ENCODE results near the gene PPAN.

The PPAN gene

DNA sequence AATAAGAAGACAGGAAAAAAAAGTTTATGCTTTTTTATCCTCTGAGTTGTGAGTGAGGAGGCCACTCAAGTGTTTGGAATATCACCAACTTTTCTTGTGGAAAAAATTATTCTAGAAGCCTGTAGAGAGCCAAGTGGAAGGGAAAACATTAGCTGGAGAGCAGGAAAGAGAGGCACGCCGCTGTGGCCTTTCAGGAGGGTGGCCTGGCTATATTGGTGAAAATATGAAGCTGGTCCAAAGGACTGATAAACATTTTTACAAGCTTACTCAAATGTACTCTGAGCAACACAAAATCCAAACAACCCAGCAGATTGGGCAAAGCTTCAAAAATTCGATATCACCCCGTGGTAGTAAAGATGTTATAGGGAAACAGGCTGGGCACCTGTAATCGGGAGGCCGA lies 15.9 kb downstream of the PPAN start:
- peak overlapping the region; percentile 47 for H3K27ac ChIP-seq
- no peak for TF ChIP-seq ZFX (IDR thresholded peaks at IDR 0.05)
- TF ChIP-seq, protein P1, sequence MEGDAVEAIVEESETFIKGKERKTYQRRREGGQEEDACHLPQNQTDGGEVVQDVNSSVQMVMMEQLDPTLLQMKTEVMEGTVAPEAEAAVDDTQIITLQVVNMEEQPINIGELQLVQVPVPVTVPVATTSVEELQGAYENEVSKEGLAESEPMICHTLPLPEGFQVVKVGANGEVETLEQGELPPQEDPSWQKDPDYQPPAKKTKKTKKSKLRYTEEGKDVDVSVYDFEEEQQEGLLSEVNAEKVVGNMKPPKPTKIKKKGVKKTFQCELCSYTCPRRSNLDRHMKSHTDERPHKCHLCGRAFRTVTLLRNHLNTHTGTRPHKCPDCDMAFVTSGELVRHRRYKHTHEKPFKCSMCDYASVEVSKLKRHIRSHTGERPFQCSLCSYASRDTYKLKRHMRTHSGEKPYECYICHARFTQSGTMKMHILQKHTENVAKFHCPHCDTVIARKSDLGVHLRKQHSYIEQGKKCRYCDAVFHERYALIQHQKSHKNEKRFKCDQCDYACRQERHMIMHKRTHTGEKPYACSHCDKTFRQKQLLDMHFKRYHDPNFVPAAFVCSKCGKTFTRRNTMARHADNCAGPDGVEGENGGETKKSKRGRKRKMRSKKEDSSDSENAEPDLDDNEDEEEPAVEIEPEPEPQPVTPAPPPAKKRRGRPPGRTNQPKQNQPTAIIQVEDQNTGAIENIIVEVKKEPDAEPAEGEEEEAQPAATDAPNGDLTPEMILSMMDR (conservative IDR thresholded peaks at IDR 0.05), result no peak

DNA sequence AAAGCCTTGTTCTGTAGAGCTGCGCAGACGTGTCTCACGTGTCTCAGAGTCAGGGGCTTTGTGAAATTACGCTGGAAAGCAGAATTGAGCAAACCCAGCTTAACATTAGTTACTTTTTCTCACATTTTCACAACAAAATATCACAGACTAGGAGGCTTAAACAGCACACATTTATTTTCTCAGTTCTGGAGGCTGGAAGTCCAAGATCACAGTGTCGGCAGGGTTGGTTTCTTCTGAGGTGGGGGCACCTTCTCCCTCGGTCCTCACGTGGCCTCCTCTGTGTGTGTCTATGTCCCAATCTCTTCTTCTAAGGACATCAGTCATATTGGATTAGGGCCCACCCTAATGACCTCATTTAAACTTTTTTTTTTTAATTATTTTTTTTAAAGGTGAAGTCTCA lies 18.3 kb downstream of the PPAN start:
- TF ChIP-seq, protein P1 (conservative IDR thresholded peaks at IDR 0.05), result no peak
- no peak for TF ChIP-seq ZFX (IDR thresholded peaks at IDR 0.05)
- no peak overlapping the region for H3K27ac ChIP-seq

DNA sequence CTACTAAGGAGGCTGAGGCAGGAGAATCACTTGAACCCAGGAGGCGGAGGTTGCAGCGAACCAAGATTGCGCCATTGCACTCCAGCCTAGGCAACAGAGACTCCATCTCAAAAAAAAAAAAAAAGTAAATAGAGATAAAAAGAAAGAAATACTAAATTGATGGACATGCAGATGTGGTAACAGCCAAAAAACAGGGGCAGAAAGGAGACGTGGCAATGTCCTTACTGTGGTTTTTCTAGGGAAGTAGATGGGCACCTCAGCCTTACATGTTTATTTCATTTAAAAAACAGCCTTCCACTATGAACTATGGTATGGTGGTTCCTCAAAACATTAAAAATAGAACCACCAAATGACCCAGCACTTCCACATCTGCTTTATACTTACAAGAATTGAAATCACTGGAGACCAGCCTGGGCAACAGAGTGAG lies 20.1 kb downstream of the PPAN start:
- TF ChIP-seq, protein P1 (conservative IDR thresholded peaks at IDR 0.05), result no peak
- no peak for TF ChIP-seq ZFX (IDR thresholded peaks at IDR 0.05)
- H3K27ac ChIP-seq, result no peak overlapping the region

DNA sequence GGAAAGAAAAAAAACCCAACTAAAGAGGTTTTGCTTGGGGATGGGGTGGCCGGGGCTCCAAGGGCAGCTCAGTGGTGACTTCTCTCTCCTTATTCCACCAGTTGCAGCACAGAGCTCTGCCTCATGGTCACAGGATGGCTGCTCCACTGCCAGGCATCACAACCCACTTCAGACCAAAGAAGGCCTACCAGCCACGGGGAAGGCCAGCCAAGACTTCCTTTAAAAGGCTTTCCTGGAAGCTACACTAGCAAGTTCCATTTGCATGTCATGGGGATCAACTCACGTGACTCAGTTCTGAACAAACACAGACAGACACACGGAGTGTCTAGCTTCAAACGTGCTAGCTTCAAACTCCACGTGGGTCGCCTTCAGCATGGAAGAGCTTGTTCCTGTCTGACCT lies 26.7 kb downstream of the PPAN start:
- no peak for TF ChIP-seq ZFX (IDR thresholded peaks at IDR 0.05)
- TF ChIP-seq, protein P1 (conservative IDR thresholded peaks at IDR 0.05), result no peak
- no peak overlapping the region for H3K27ac ChIP-seq

DNA sequence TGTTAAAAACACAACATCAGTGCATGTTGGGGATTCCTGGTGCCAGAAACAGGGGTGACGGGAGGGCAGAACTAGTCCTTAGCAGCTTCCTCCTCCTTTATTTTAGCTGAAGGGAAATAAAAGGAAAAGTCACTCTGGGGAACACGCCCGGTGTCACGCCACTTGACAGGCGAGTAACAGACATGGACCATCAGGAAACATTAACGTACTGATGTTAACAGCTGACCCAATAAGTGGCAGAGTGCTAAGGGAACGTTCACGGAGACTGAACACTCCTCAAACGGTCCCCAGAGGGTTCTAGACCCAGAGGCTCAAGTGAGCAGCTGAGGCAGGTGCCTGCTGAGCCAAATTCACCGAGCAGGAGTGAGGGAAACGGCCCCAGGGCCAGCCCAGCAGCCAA lies 27.4 kb downstream of the PPAN start:
- TF ChIP-seq, protein P1 (conservative IDR thresholded peaks at IDR 0.05), result no peak

GRCh38 chr19:10134040-10134439 lies 27.9 kb downstream of the PPAN start:
- TF ChIP-seq, protein P1 (conservative IDR thresholded peaks at IDR 0.05), result no peak
- no peak for TF ChIP-seq ZFX (IDR thresholded peaks at IDR 0.05)
- no peak overlapping the region for H3K27ac ChIP-seq

More for the DNA sequence above, 27.4 kb downstream of the PPAN start:
- H3K27ac ChIP-seq, result no peak overlapping the region

DNA sequence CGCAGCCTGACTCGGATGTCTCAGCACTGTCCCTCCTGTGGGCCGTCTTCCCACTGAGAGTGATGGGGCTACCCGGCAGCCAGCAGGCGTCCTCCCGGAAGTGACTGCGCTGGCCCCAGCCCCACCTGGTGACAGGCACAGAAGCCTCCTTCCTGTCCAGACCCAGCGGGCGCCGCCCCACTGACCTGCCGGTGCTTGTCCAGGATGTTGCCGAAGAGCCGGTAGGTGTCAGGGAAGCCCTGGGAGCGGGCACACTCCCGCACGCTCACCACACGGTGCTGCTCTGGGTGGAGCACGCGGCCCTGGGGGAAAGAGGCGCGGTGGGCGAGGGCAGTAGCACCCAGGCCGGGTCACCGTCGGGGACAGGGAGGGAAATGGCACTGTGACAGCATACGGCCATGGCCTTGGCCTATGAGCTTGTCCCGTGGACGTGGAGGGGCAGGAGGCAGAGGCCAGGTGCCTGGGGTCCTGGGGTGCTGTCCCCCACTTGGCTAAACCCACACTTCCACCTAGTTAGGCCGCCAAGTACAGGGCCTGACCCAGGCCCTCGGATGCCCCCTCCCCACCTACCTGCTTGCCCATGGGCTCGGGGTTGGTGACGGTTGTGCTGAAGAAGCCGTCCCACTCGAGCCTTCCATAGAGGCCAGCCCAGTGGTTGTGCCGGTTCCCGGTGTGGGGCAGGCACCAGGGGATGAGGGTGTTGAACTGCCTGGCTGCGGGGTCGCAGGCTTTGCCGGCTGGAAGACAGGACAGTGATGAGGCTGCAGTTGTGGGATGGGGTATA lies 29.6 kb downstream of the PPAN start:
- no peak overlapping the region for H3K27ac ChIP-seq
- TF ChIP-seq, protein P1 (conservative IDR thresholded peaks at IDR 0.05), result no peak
